ENCODE measurements around the gene CACNA2D2. TPM values are rescaled to one million over a fixed set of nuclear protein-coding genes. Genes with fewer than 3 reads are reported as not detected.

CACNA2D2 gene
- total and polyA plus RNA-seq, 2 donors from 2014 or later: 3.6 to 6.0 TPM

DNA sequence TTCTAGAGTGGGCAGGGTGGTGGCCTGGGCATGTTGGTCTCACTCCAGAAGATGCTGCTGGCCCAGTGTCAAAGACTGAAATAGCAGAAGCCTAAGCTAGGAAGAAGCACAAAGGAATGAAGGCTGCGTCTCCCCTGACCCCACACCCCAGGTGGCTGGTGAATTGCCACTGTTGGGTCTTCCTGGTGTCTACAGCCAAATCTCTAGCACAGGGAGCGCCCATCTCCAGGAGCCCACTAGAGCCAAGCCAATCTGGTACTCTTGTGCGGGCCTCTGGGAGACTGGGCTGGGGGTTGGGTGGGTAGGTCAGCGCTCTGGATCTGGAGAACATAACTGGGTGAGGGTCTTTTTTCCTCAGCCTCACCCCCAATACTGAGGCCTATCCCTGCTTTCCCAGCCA is 176.3 kb downstream of the CACNA2D2 start:
- Histone ChIP-seq H3K4me1 (ENCODE audit: control insufficient read depth in 2 of 3, insufficient read depth in 2 of 3, low read depth in 1 of 3, low read length in 3 of 3) (peaks cover 0 to 27% (median 12%) of the 10 kb centered on the region in 3 donors), H3K36me3 (ENCODE audit: control insufficient read depth in 2 of 3, insufficient read depth in 3 of 3, low read length in 3 of 3) (peaks cover 4 to 40% (median 23%) of the 10 kb centered on the region in 3 donors), H3K27me3 (ENCODE audit: control insufficient read depth, insufficient read depth, low read length) (no peaks in the 10 kb centered on the region), H3K9me3 (ENCODE audit: control insufficient read depth in 2 of 3, insufficient read depth in 1 of 3, low read length in 3 of 3) (no peaks in the 10 kb centered on the region), H3K9ac (ENCODE audit: low read length in 3 of 3) (peak overlapping the region in 2 of 3 donors; percentile 44 to 90), H3K4me3 (ENCODE audit: low read length in 3 of 3) (peak overlapping the region; percentile 68 to 89 (median 70)), H3K27ac (ENCODE audit: low read depth in 2 of 2, low read length in 2 of 2) (no peak overlapping the region)
- TF ChIP-seq, protein P1, sequence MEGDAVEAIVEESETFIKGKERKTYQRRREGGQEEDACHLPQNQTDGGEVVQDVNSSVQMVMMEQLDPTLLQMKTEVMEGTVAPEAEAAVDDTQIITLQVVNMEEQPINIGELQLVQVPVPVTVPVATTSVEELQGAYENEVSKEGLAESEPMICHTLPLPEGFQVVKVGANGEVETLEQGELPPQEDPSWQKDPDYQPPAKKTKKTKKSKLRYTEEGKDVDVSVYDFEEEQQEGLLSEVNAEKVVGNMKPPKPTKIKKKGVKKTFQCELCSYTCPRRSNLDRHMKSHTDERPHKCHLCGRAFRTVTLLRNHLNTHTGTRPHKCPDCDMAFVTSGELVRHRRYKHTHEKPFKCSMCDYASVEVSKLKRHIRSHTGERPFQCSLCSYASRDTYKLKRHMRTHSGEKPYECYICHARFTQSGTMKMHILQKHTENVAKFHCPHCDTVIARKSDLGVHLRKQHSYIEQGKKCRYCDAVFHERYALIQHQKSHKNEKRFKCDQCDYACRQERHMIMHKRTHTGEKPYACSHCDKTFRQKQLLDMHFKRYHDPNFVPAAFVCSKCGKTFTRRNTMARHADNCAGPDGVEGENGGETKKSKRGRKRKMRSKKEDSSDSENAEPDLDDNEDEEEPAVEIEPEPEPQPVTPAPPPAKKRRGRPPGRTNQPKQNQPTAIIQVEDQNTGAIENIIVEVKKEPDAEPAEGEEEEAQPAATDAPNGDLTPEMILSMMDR (IDR thresholded peaks at IDR 0.05; ENCODE audit: borderline replicate concordance, extremely low read depth, insufficient read depth): no peak
- intact Hi-C loops (cut with DNase I): no loop called here
- DNase-seq: no peak
- FAIRE-seq: no peak

DNA sequence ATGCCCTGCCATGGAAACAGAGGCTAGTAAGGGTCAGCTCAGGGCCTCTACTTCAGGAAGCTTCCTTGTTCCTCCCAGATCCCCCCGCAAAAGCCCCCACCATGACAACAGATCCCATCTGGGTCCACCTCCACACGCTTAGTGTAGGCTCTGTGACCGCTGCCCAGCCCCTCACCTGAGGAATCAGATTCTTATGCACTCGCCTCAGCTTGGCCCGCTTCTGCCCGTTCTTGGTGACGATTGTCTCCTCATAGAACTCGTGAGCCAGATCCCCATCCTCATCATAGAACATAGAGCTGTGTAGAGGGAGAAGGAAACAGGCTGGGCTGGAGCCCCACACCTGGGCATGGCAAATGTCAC is 177.3 kb downstream of the CACNA2D2 start:
- H3K4me3 ChIP-seq (ENCODE audit: low read length in 3 of 3): no peak overlapping the region
- DNase-seq: no peak
- H3K4me1 ChIP-seq (ENCODE audit: control insufficient read depth in 2 of 3, insufficient read depth in 2 of 3, low read depth in 1 of 3, low read length in 3 of 3): peaks cover 0 to 28% (median 12%) of the 10 kb centered on the region in 3 donors
- FAIRE-seq: no peak
- TF ChIP-seq, protein P1 (IDR thresholded peaks at IDR 0.05; ENCODE audit: borderline replicate concordance, extremely low read depth, insufficient read depth): no peak
- no peak overlapping the region for H3K27ac ChIP-seq (ENCODE audit: low read depth in 2 of 2, low read length in 2 of 2)
- no peaks in the 10 kb centered on the region for H3K9me3 ChIP-seq (ENCODE audit: control insufficient read depth in 2 of 3, insufficient read depth in 1 of 3, low read length in 3 of 3)
- no peaks in the 10 kb centered on the region for H3K27me3 ChIP-seq (ENCODE audit: control insufficient read depth, insufficient read depth, low read length)
- H3K9ac ChIP-seq (ENCODE audit: low read length in 3 of 3): no peak overlapping the region
- intact Hi-C loops (cut with DNase I): no loop called here
- H3K36me3 ChIP-seq (ENCODE audit: control insufficient read depth in 2 of 3, insufficient read depth in 3 of 3, low read length in 3 of 3): peaks cover 4 to 31% (median 15%) of the 10 kb centered on the region in 3 donors

DNA sequence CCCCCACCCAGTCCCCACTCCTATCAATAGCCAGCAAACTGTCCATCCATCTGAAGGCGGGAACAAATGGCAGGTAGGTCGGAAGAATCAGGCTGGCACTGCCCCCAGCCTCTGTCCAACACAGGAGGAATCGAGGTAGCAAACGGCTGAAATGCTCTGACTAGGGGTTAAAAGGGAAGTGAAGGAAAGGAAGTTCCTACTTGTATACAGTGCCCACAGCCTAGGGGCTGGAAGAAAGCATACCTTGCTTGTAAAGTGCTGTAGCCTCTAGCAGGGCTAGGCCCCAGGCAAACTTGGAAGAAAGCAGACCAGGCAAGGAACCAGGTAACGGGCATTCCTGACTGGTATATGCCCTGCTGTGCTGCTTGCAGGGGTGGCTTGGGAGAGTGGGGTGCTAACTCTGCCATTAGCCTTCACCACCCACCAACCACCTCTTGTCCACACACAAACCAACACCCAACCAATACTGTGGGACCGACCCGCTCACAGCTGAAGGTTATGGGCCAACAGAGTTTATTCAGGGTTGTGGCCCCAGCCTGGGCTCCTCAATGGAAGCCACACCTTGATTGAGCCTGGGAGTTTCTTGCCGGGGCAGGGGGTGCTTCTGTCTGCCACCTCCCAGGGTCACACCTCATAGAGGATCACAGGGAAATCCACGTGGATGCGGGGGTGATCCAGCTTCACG is 177.8 kb downstream of the CACNA2D2 start:
- no peak for FAIRE-seq
- no peak overlapping the region for H3K4me3 ChIP-seq (ENCODE audit: low read length in 3 of 3)
- H3K36me3 ChIP-seq (ENCODE audit: control insufficient read depth in 2 of 3, insufficient read depth in 3 of 3, low read length in 3 of 3): peaks cover 3 to 25% (median 10%) of the 10 kb centered on the region in 3 donors
- TF ChIP-seq, protein P1 (IDR thresholded peaks at IDR 0.05; ENCODE audit: borderline replicate concordance, extremely low read depth, insufficient read depth): no peak
- DNase-seq: no peak
- intact Hi-C loops (cut with DNase I): no loop called here
- no peaks in the 10 kb centered on the region for H3K9me3 ChIP-seq (ENCODE audit: control insufficient read depth in 2 of 3, insufficient read depth in 1 of 3, low read length in 3 of 3)
- peaks cover 0 to 30% (median 14%) of the 10 kb centered on the region in 3 donors for H3K4me1 ChIP-seq (ENCODE audit: control insufficient read depth in 2 of 3, insufficient read depth in 2 of 3, low read depth in 1 of 3, low read length in 3 of 3)
- no peaks in the 10 kb centered on the region for H3K27me3 ChIP-seq (ENCODE audit: control insufficient read depth, insufficient read depth, low read length)
- H3K27ac ChIP-seq (ENCODE audit: low read depth in 2 of 2, low read length in 2 of 2): no peak overlapping the region
- no peak overlapping the region for H3K9ac ChIP-seq (ENCODE audit: low read length in 3 of 3)

All from kidney (tissue), 14 donors.